ENCODE results near the gene TMEM239. TPM values are rescaled to one million over a fixed set of nuclear protein-coding genes. Genes with fewer than 3 reads are reported as not detected.

TMEM239 gene
- polyA plus RNA-seq, 2 of the 4 experiments (the other 2 are of a cell fraction) = not detected

DNA sequence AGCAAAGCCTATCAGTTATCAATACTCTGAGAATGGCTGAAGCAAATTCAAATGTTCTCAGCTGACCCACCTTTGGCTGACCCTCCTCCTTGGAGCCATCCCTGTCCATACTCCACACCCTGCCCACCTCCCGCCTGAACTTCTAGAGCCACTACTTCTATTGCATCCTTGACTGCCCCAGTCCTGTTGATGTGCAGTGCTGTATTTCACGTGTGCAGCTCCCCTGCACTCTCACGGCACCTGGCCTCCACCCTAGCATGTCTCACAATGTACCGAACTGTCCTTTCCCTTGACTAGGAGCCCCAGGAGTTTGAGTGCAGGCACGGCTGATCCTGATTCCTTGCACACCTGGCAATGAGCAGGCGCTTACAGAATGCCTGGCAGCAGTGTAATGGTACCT is 22.7 kb upstream of the TMEM239 start:
- H3K27ac ChIP-seq = no peak overlapping the region
- ATAC-seq = no peak
- no peaks in the 10 kb centered on the region for H3K9me3 ChIP-seq
- no peak overlapping the region for H3K4me2 ChIP-seq
- FAIRE-seq = no peak
- 26% methylated on average over 6 of the region's 6 CpGs for WGBS (ENCODE audit: missing lambda C conversion rate)
- H3K4me3 ChIP-seq = no peak overlapping the region
- TF ChIP-seq, protein P1, sequence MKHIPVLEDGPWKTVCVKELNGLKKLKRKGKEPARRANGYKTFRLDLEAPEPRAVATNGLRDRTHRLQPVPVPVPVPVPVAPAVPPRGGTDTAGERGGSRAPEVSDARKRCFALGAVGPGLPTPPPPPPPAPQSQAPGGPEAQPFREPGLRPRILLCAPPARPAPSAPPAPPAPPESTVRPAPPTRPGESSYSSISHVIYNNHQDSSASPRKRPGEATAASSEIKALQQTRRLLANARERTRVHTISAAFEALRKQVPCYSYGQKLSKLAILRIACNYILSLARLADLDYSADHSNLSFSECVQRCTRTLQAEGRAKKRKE (CRISPR knock-in tag; IDR thresholded peaks at IDR 0.05; ENCODE audit: low read depth) = no peak
- TF ChIP-seq CEBPB (IDR thresholded peaks at IDR 0.05) = no peak
- no peak for TF ChIP-seq NFE2L2 (conservative IDR thresholded peaks at IDR 0.05; ENCODE audit: low read length)
- TF ChIP-seq, protein P2, sequence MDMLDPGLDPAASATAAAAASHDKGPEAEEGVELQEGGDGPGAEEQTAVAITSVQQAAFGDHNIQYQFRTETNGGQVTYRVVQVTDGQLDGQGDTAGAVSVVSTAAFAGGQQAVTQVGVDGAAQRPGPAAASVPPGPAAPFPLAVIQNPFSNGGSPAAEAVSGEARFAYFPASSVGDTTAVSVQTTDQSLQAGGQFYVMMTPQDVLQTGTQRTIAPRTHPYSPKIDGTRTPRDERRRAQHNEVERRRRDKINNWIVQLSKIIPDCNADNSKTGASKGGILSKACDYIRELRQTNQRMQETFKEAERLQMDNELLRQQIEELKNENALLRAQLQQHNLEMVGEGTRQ (IDR thresholded peaks at IDR 0.05) = no peak
- TF ChIP-seq, protein P3, sequence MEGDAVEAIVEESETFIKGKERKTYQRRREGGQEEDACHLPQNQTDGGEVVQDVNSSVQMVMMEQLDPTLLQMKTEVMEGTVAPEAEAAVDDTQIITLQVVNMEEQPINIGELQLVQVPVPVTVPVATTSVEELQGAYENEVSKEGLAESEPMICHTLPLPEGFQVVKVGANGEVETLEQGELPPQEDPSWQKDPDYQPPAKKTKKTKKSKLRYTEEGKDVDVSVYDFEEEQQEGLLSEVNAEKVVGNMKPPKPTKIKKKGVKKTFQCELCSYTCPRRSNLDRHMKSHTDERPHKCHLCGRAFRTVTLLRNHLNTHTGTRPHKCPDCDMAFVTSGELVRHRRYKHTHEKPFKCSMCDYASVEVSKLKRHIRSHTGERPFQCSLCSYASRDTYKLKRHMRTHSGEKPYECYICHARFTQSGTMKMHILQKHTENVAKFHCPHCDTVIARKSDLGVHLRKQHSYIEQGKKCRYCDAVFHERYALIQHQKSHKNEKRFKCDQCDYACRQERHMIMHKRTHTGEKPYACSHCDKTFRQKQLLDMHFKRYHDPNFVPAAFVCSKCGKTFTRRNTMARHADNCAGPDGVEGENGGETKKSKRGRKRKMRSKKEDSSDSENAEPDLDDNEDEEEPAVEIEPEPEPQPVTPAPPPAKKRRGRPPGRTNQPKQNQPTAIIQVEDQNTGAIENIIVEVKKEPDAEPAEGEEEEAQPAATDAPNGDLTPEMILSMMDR (IDR thresholded peaks at IDR 0.05) = no peak
- TF ChIP-seq BHLHE40 (IDR thresholded peaks at IDR 0.05; ENCODE audit: low read depth, low read length) = no peak
- no peak for TF ChIP-seq HOXB13 (CRISPR knock-in tag; IDR thresholded peaks at IDR 0.05; ENCODE audit: low read depth)
- no peak for TF ChIP-seq TP53 (CRISPR knock-in tag; IDR thresholded peaks at IDR 0.05)
- no peak for TF ChIP-seq CHD2 (IDR thresholded peaks at IDR 0.05; ENCODE audit: low read length, partially characterized antibody)
- no peak for TF ChIP-seq ZSCAN20 (CRISPR knock-in tag; IDR thresholded peaks at IDR 0.05)
- no peak for TF ChIP-seq FOXS1 (CRISPR knock-in tag; IDR thresholded peaks at IDR 0.05)
- TF ChIP-seq ZFP36 (IDR thresholded peaks at IDR 0.05; ENCODE audit: borderline replicate concordance, partially characterized antibody) = no peak
- TF ChIP-seq, protein P4, sequence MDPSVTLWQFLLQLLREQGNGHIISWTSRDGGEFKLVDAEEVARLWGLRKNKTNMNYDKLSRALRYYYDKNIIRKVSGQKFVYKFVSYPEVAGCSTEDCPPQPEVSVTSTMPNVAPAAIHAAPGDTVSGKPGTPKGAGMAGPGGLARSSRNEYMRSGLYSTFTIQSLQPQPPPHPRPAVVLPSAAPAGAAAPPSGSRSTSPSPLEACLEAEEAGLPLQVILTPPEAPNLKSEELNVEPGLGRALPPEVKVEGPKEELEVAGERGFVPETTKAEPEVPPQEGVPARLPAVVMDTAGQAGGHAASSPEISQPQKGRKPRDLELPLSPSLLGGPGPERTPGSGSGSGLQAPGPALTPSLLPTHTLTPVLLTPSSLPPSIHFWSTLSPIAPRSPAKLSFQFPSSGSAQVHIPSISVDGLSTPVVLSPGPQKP (IDR thresholded peaks at IDR 0.05; ENCODE audit: low read depth, low read length) = no peak
- TF ChIP-seq POLR2AphosphoS2 (conservative IDR thresholded peaks at IDR 0.05; ENCODE audit: low read length) = no peak
- TF ChIP-seq TFCP2L1 (CRISPR knock-in tag; IDR thresholded peaks at IDR 0.05) = no peak
- TF ChIP-seq, protein P5, sequence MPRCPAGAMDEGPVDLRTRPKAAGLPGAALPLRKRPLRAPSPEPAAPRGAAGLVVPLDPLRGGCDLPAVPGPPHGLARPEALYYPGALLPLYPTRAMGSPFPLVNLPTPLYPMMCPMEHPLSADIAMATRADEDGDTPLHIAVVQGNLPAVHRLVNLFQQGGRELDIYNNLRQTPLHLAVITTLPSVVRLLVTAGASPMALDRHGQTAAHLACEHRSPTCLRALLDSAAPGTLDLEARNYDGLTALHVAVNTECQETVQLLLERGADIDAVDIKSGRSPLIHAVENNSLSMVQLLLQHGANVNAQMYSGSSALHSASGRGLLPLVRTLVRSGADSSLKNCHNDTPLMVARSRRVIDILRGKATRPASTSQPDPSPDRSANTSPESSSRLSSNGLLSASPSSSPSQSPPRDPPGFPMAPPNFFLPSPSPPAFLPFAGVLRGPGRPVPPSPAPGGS (IDR thresholded peaks at IDR 0.05) = no peak
- POLR2A ChIA-PET = no interaction called here
- CTCF ChIA-PET = interaction anchor here (0.9 to 3.0 kb wide), 4 partner anchors 38 to 80 kb away, joined by 3 to 7 read pairs (median 4); no protein-coding TSS in a partner anchor
- no peaks in the 10 kb centered on the region for H3K4me1 ChIP-seq
- no peak for DNase-seq (ENCODE audit: low read depth in 1 of 2, low spot score in 1 of 2)

DNA sequence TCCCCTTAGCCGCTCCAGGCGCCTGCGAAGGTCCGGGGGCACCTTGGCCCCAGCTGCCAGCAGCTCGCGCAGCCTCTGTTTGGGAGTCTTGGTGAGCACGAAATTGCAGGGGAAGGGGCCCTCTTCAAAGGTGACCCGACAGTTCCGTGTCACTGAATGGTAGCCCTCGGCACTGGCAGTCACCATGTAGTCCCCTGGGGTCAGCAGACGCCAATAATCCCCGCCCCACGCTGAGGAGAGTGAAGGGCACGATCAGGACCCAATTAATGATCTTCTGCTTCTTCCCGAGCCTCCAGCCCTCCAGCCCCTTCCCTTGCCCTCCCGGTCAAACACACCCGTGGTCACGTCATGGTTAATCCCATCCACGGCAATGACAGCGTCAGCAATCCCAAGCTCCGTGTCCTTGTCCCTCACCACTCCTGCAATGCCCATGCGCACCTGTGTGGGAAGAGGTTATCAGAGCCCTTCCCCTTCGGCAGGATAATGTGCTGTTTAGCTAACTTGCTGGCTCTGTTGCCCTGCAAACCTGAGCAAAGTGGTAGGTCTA is 21.9 kb upstream of the TMEM239 start:
- POLR2A ChIA-PET = interaction anchor here (0.7 to 1.2 kb wide), 2 partner anchors 45 to 46 kb away, joined by 3 read pairs; partner anchors contain the start of genes PCED1A and VPS16
- WGBS (ENCODE audit: missing lambda C conversion rate) = 26% methylated on average over 17 of the region's 23 CpGs
- H3K4me3 ChIP-seq = no peak overlapping the region
- ATAC-seq (no peak), FAIRE-seq (no peak), DNase-seq (ENCODE audit: low read depth in 1 of 2, low spot score in 1 of 2) (no peak)
- no peak overlapping the region for H3K27ac ChIP-seq
- H3K9me3 ChIP-seq = no peaks in the 10 kb centered on the region
- CTCF ChIA-PET = interaction anchor here (0.5 to 3.0 kb wide), 5 partner anchors 27 to 207 kb away, joined by 3 to 8 read pairs (median 5); no protein-coding TSS in a partner anchor
- no peaks in the 10 kb centered on the region for H3K4me1 ChIP-seq
- H3K4me2 ChIP-seq = no peak overlapping the region
- TF ChIP-seq, protein P6, sequence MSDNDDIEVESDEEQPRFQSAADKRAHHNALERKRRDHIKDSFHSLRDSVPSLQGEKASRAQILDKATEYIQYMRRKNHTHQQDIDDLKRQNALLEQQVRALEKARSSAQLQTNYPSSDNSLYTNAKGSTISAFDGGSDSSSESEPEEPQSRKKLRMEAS (IDR thresholded peaks at IDR 0.05) = no peak
- no peak for TF ChIP-seq SREBF2 (IDR thresholded peaks at IDR 0.05)
- TF ChIP-seq MYC (IDR thresholded peaks at IDR 0.05; ENCODE audit: borderline replicate concordance, low read length) = no peak
- TF ChIP-seq, protein P2 (IDR thresholded peaks at IDR 0.05) = no peak
- no peak for TF ChIP-seq KDM5A (IDR thresholded peaks at IDR 0.05)
- TF ChIP-seq RARB (CRISPR knock-in tag; IDR thresholded peaks at IDR 0.05) = no peak
- no peak for TF ChIP-seq EHF (CRISPR knock-in tag; IDR thresholded peaks at IDR 0.05)
- TF ChIP-seq, protein P7, sequence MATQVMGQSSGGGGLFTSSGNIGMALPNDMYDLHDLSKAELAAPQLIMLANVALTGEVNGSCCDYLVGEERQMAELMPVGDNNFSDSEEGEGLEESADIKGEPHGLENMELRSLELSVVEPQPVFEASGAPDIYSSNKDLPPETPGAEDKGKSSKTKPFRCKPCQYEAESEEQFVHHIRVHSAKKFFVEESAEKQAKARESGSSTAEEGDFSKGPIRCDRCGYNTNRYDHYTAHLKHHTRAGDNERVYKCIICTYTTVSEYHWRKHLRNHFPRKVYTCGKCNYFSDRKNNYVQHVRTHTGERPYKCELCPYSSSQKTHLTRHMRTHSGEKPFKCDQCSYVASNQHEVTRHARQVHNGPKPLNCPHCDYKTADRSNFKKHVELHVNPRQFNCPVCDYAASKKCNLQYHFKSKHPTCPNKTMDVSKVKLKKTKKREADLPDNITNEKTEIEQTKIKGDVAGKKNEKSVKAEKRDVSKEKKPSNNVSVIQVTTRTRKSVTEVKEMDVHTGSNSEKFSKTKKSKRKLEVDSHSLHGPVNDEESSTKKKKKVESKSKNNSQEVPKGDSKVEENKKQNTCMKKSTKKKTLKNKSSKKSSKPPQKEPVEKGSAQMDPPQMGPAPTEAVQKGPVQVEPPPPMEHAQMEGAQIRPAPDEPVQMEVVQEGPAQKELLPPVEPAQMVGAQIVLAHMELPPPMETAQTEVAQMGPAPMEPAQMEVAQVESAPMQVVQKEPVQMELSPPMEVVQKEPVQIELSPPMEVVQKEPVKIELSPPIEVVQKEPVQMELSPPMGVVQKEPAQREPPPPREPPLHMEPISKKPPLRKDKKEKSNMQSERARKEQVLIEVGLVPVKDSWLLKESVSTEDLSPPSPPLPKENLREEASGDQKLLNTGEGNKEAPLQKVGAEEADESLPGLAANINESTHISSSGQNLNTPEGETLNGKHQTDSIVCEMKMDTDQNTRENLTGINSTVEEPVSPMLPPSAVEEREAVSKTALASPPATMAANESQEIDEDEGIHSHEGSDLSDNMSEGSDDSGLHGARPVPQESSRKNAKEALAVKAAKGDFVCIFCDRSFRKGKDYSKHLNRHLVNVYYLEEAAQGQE (IDR thresholded peaks at IDR 0.05) = no peak
- no peak for TF ChIP-seq CHD4 (IDR thresholded peaks at IDR 0.05; ENCODE audit: borderline replicate concordance)
- TF ChIP-seq CEBPB (IDR thresholded peaks at IDR 0.05) = no peak
- TF ChIP-seq HOXB5 (CRISPR knock-in tag; IDR thresholded peaks at IDR 0.05) = no peak
- no peak for TF ChIP-seq POLR2A (IDR thresholded peaks at IDR 0.05; ENCODE audit: low read length)
- no peak for TF ChIP-seq ZC3H11A (IDR thresholded peaks at IDR 0.05)

Data from A549 (cell line).